Activated T-helper 17 cell treated with anti-CD3 and anti-CD28 coated beads, Interleukin-2, amount 50 U/mL, for 72 hours (primary cell): ENCODE data around the gene MYO18A. TPM values are rescaled to one million over a fixed set of nuclear protein-coding genes. Genes with fewer than 3 reads are reported as not detected.

Experiments
- ATAC-seq: fragments of 150-1000 bp; cut with Tn5 transposase; replicated peaks from 2 replicates; pipeline ENCODE4 v1.10.0; 2021; ENCODE audit warnings: mild to moderate bottlenecking, moderate library complexity
- H3K27ac Mint-ChIP-seq: one replicate; pipeline ENCODE4 v1.8.0; 2022; ENCODE audit warnings: mixed read lengths
- H3K27me3 Mint-ChIP-seq: one replicate; pipeline ENCODE4 v1.8.0; 2022; ENCODE audit warnings: mixed read lengths
- H3K36me3 Mint-ChIP-seq: one replicate; pipeline ENCODE4 v1.8.0; 2022; ENCODE audit warnings: low read depth, mild to moderate bottlenecking, mixed read lengths
- H3K4me1 Mint-ChIP-seq: one replicate; pipeline ENCODE4 v1.8.0; 2022; ENCODE audit warnings: mixed read lengths
- H3K4me3 Mint-ChIP-seq: one replicate; pipeline ENCODE4 v1.8.0; 2022; ENCODE audit warnings: mild to moderate bottlenecking, mixed read lengths
- H3K9me3 Mint-ChIP-seq: one replicate; pipeline ENCODE4 v1.8.0; 2022; ENCODE audit warnings: mixed read lengths
- total RNA-seq, 2 donors: library from RNA; stranded (reverse); gene quantifications; one replicate each; pipeline ENCODE4 v1.2.3, GENCODE V29; 2022

The MYO18A gene
- total RNA-seq, 2 donors from 2014 or later: 90.6 to 95.9 TPM

DNA sequence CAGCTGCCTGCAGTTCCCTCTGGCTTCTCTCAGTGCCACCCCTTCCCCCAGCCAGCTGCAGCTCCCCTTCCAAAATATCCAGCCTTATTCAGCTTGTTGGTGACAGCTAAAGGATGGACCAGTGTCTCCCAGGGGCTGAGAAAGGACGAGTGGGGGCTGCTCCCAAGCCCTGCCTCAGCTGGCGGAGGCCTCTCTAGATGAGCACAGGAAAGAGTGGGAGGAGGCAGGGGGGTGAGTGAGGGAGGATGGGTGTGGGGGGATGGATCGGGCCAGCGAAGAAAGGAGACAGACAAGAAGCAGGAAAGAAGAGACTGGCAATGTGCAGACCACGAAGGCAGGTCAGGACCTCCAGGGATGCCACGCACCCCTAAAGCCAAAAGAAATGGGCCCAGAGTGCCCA, 119.7 kb downstream of the MYO18A start:
- Mint-ChIP-seq H3K27me3 (no peaks in the 10 kb centered on the region), H3K4me3 (no peak overlapping the region), H3K9me3 (no peaks in the 10 kb centered on the region), H3K27ac (peak overlapping the region; percentile 5), H3K36me3 (no peaks in the 10 kb centered on the region), H3K4me1 (no peaks in the 10 kb centered on the region)
- ATAC-seq: no peak

DNA sequence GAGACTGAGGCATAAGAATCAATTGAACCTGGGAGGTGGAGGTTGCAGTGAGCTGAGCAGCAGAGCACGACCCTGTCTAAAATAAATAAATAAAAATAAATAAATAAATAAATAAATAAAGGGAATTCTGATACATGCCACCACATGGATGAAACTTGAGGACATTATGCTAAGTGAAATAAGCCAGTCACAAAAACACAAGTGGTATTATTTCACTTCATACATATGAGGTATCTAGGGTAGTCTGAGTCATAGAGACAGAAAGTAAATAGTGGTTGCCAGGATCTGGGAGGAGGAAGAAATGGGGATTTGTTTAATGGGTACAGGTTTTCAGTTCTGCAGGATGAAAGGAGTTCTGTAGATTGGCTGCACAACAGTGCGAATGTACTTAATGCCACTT, 120.9 kb downstream of the MYO18A start:
- ATAC-seq: peak; percentile 63
- no peaks in the 10 kb centered on the region for H3K36me3 Mint-ChIP-seq
- H3K9me3 Mint-ChIP-seq: no peaks in the 10 kb centered on the region
- H3K27ac Mint-ChIP-seq: no peak overlapping the region
- no peaks in the 10 kb centered on the region for H3K4me1 Mint-ChIP-seq
- no peak overlapping the region for H3K4me3 Mint-ChIP-seq
- H3K27me3 Mint-ChIP-seq: no peaks in the 10 kb centered on the region

DNA sequence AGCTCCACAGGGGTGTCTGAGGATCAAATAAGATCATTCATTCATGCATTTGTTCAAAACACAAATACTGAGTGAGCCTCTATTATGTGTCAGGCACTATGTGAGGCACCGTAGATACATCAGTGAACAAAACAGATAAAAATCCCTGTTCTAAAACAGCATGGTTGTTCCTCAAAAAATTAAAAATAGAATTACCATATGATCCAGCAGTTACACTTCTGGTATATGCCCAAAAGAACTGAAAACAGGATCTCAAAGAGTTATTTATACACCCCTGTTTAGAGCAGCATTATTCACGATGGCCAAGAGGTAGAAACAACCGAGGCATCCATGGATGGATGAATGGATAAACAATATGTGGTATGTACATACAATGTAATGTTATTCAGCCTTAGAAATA, 121.8 kb downstream of the MYO18A start:
- Mint-ChIP-seq H3K27me3 (no peaks in the 10 kb centered on the region), H3K4me3 (no peak overlapping the region), H3K36me3 (no peaks in the 10 kb centered on the region), H3K9me3 (no peaks in the 10 kb centered on the region), H3K4me1 (no peaks in the 10 kb centered on the region), H3K27ac (no peak overlapping the region)
- ATAC-seq: no peak

DNA sequence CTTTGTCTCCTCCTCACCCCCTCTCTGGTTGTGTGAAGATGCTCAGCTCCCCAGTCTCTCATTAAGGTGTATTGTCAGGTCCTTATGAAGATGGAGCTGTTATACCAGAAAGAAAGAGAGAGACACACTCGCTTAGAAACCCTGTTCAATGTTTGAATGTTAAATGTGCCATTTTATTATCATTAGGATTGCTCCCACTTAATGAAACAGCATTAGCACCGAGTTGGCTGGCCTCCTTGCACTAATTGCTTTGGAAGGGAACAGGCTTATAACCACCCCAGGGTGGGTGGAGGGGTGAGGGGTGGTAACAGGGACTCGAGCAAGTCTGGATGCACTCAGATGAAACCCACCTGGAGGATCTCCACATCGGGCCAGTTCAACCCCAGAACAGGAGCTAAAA, 122.8 kb downstream of the MYO18A start:
- no peaks in the 10 kb centered on the region for H3K4me1 Mint-ChIP-seq
- no peak overlapping the region for H3K27ac Mint-ChIP-seq
- H3K36me3 Mint-ChIP-seq: no peaks in the 10 kb centered on the region
- no peak overlapping the region for H3K4me3 Mint-ChIP-seq
- no peaks in the 10 kb centered on the region for H3K27me3 Mint-ChIP-seq
- no peak for ATAC-seq
- no peaks in the 10 kb centered on the region for H3K9me3 Mint-ChIP-seq

DNA sequence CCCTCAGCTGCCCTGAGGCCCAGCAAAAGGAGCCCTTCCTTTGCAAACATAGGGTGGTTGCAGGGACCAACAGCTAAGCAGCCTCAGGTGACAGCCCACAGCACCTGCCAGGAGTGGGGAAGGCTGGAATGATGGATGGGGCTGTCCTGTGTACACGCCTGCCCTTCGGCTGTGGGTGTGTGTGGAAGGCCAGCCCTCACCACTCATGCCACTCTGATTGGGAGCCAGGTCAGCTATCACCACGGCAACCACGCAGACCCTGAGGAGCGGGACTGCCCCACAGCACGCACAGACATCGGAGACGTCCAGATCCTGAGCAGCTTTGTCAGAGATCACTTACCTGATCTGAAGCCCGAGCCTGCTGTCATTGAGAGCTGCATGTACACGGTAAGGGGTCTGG, 125.4 kb downstream of the MYO18A start:
- Mint-ChIP-seq H3K9me3 (no peaks in the 10 kb centered on the region), H3K4me1 (no peaks in the 10 kb centered on the region), H3K27me3 (peaks cover 7% of the 10 kb centered on the region), H3K27ac (no peak overlapping the region), H3K4me3 (no peak overlapping the region), H3K36me3 (no peaks in the 10 kb centered on the region)
- no peak for ATAC-seq

DNA sequence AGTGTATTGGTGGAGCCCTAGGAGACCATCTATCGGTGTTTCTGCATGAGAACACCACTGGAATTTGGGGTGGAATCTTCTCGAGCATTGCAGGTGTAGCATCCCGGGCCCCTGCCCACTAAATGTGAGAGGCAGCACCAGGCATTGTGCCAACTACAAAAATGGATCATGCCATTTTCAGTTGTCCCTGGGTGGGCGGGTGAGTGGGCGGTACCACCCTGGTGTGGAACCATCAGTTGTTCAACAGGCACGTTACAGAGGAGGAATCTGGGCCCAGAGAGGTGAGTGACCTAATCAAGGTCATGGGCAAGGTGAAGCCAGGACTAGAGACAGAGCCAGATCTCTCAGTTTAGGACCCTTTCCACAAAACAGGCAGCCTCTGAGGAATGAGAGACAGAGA, 128.5 kb downstream of the MYO18A start:
- peaks cover 8% of the 10 kb centered on the region for H3K27me3 Mint-ChIP-seq
- no peaks in the 10 kb centered on the region for H3K36me3 Mint-ChIP-seq
- no peak for ATAC-seq
- no peaks in the 10 kb centered on the region for H3K4me1 Mint-ChIP-seq
- no peaks in the 10 kb centered on the region for H3K9me3 Mint-ChIP-seq
- H3K4me3 Mint-ChIP-seq: no peak overlapping the region
- H3K27ac Mint-ChIP-seq: peak overlapping the region; percentile 3

DNA sequence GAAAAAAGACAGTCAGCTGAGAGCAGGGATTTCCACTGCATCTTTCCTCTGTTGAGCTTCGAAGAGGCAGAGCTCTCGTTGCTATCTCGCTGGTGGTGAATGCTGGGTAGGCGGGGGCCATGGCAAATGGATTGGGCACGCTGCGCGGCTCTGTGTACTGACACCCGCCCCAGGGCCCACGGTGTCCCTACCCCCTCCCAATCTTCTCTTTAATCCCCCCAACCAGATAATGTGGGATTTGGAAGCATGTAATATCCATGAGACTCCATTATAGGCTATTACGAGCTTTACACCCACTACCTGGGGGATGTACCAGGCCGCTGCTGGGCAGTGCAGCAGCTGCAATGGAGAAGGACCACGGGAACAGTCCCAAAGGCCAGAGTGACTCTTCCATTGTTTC, 129.0 kb downstream of the MYO18A start:
- H3K27me3 Mint-ChIP-seq: peaks cover 11% of the 10 kb centered on the region
- no peaks in the 10 kb centered on the region for H3K36me3 Mint-ChIP-seq
- ATAC-seq: no peak
- H3K27ac Mint-ChIP-seq: peak overlapping the region; percentile 3
- H3K4me3 Mint-ChIP-seq: no peak overlapping the region
- H3K9me3 Mint-ChIP-seq: no peaks in the 10 kb centered on the region
- H3K4me1 Mint-ChIP-seq: no peaks in the 10 kb centered on the region

DNA sequence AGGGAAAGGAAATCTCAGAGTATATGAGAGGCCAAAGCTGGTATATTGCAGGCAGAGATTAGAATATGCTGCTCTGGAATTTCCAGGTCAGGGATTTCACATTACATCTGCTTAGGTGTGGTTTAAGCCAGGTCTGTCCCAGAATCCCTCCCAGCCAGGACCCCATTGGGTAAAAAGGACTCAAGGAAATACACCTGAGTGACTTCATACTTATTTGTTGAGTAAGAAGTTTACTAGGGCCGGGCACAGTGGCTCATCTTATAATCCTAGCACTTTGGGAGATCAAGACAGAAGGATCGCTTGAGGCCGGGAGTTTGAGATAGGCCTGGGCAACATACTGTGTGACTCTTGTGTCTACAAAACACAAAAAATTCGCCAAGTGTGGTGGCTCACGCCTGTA, 130.0 kb downstream of the MYO18A start:
- ATAC-seq: no peak
- H3K4me1 Mint-ChIP-seq: no peaks in the 10 kb centered on the region

DNA sequence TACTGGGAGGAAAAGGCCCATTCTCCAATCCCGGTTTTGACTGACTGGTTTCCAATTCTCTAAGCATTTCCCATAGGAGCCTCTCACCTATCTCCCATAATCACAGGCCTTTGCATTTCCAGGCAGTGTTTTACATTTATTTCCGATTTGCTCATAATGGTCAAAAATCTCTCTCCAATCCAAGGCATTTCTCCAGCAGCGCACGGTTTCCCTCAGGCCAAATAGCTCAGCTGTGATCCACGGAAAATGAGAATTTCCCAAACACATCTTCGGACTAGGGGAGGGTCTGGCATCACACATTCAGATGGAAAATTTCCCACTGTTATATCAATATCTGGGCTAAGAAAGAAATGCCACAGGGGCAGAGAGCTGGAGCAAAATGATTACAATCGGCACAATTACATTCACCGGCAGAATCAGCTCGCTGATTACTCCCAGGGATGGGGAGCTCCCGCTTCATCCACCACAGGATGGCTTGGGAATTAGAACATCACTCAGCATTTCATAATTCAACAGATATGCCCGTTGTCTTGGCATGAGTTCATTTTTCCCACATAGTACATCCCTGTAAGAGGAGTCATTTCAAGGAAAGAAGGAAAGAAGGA, 130.6 kb downstream of the MYO18A start:
- H3K4me1 Mint-ChIP-seq: no peaks in the 10 kb centered on the region
- H3K36me3 Mint-ChIP-seq: no peaks in the 10 kb centered on the region
- H3K9me3 Mint-ChIP-seq: no peaks in the 10 kb centered on the region
- no peak for ATAC-seq
- no peak overlapping the region for H3K27ac Mint-ChIP-seq
- no peak overlapping the region for H3K4me3 Mint-ChIP-seq
- peaks cover 17% of the 10 kb centered on the region for H3K27me3 Mint-ChIP-seq

More for the DNA sequence above, 130.0 kb downstream of the MYO18A start:
- Mint-ChIP-seq H3K4me3 (no peak overlapping the region), H3K9me3 (no peaks in the 10 kb centered on the region), H3K27ac (no peak overlapping the region), H3K27me3 (peaks cover 17% of the 10 kb centered on the region), H3K36me3 (no peaks in the 10 kb centered on the region)

DNA sequence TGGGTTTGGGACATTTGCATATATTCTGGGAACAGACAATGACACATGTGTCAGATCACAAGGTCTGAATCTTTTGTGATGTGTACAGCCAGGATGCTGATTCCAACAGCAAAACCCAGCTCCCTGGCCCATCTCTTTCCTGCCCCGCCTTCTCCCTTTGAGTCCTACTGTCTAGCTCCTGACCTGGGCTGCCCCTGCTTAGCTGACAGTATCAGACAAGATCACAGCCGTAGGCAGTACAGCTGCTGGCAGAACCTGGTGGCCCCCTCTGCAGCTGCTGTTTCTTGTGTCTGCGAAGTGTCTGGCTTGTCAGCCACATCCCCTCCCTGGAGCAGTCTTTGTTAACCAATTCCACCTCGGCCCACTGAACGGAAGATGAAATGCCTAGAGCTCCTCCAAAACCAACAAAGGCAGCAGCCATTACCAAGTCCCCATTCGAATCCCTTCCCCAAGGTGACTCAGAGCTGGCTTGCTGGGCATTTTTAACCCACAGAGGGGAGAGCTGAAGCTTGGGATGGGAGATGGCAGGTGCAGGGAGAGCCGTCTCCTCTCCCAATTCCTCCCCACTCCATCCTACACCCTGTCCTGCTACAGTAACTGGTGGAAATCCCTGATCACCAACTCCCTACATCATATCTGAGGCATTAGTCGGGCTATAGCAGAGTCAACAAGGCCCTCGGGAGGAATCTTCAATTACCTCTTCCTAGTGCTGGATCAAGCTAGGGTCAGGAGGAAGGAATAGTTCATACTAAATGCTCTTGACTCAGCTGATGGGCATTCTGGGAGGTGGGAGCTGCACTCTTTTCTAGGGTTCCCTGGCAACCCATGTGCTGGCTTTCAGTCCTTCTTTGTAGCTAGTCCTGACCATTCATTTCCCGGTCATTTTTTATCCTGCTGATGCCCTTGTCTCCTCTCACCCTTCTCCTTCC, 131.5 kb downstream of the MYO18A start:
- no peak overlapping the region for H3K27ac Mint-ChIP-seq
- H3K36me3 Mint-ChIP-seq: no peaks in the 10 kb centered on the region
- H3K27me3 Mint-ChIP-seq: peaks cover 17% of the 10 kb centered on the region
- peak; percentile 56 for ATAC-seq
- no peaks in the 10 kb centered on the region for H3K4me1 Mint-ChIP-seq
- no peak overlapping the region for H3K4me3 Mint-ChIP-seq
- no peaks in the 10 kb centered on the region for H3K9me3 Mint-ChIP-seq

DNA sequence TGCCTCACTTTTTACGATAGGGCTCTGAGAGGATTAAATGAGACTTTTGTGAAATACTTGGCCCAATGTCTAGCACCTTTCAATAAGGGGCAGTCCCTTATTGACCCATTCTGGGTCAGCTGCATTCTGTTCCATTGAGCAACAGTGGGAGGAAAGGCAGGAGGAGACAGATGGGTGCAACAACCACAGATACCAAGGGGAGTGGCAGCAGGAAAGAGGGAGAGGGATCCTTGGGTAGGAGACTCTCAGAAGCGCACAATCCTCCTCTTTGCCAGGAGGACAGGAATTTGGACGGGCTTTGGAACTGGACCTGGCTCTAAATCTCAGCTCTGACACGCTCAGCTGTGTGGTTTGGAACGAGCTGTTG, 133.7 kb downstream of the MYO18A start:
- Mint-ChIP-seq H3K4me3 (no peak overlapping the region), H3K4me1 (no peaks in the 10 kb centered on the region), H3K27me3 (peaks cover 13% of the 10 kb centered on the region), H3K36me3 (no peaks in the 10 kb centered on the region), H3K27ac (no peak overlapping the region), H3K9me3 (no peaks in the 10 kb centered on the region)
- ATAC-seq: no peak

DNA sequence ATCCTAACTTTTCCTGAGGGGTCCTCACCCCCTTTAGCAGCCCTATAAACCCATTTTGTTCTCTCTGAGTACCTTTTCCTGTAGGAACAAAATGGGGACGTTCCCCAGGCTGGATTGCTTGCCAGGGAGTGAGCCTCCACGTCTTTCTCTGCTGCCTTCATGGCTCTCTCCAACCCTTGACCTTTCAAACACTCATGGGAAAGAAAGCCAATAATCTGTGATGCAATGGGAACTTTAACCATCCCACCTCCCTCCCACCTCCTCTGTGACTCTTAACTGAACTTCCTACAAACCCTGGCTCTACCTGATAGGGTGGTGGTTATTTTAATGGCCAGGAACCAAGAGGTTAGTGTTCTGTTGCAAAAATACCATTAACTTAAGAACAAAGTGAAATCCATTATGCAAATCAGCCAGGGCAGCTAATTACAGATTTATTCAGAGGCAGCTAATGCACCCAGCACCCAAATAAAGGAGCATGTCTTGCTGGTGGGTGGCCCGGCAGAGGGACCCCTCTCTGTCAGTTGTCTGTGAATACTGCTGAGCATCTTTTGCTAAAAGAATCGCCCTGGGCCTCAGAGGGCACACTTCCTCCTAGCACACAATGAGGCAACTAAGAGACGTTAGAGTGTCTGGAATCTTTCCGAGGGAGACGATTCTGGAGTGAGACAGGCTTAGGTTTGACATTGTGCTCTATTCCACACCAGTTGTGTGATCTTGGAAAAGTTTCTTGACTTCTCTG, 134.3 kb downstream of the MYO18A start:
- Mint-ChIP-seq H3K9me3 (no peaks in the 10 kb centered on the region), H3K4me3 (no peak overlapping the region), H3K27ac (no peak overlapping the region), H3K4me1 (no peaks in the 10 kb centered on the region), H3K36me3 (no peaks in the 10 kb centered on the region), H3K27me3 (peaks cover 13% of the 10 kb centered on the region)
- no peak for ATAC-seq

DNA sequence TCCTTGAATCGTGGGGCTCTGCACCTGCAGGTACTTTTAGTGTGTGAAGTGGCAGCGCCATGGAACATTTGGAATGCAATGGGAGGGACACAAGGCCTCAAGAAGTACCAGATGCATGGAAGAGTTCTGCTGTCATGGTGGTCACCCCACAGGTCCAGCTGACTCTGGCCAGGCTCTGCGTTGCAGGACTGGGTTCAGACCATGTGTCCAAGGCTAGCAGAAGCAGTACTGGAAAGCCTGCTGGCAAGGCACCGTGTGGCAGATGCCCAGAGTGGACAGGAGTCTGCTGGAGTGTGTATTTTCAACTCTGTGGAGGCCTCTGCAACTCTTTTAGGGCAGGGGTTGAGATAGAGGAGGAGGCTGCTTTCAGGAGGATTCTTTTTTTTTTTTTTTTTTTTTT, 135.2 kb downstream of the MYO18A start:
- H3K27ac Mint-ChIP-seq: no peak overlapping the region
- H3K36me3 Mint-ChIP-seq: no peaks in the 10 kb centered on the region
- peaks cover 12% of the 10 kb centered on the region for H3K27me3 Mint-ChIP-seq
- ATAC-seq: no peak
- H3K4me1 Mint-ChIP-seq: no peaks in the 10 kb centered on the region
- no peaks in the 10 kb centered on the region for H3K9me3 Mint-ChIP-seq
- no peak overlapping the region for H3K4me3 Mint-ChIP-seq

DNA sequence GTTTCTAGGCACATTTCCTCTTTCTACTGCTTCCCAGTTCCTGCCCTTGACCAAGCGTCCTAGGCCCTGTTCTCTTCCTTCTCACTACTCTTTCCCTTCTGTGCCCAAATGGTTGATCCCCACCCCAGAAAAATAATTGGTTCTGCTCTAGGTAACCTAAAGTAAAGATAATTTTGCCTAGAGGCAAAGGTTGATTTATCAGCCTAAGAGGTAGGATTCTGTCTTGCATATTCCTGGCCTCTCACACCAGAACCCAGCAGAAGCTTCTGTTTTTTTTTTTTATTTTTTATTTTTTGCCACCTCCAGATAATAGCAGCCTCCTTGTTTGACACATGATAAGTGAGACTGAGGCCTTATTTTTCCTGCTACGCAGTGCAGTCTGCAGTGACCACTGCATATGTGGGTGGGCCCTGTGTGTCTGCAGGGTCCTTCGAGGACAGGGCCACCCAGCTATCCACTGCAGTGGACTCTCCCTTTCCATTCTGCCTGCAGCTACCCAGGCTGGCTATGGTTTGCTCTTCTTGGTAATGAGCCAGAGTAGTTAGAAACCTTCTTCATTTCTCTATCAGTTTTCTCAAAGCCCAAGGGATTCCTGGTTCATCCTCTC, 136.6 kb downstream of the MYO18A start:
- H3K36me3 Mint-ChIP-seq: no peaks in the 10 kb centered on the region
- H3K27ac Mint-ChIP-seq: no peak overlapping the region
- ATAC-seq: no peak
- no peak overlapping the region for H3K4me3 Mint-ChIP-seq
- no peaks in the 10 kb centered on the region for H3K4me1 Mint-ChIP-seq
- H3K27me3 Mint-ChIP-seq: peaks cover 9% of the 10 kb centered on the region
- H3K9me3 Mint-ChIP-seq: no peaks in the 10 kb centered on the region
